ENCODE measurements around the gene DDX28. TPM values are rescaled to one million over a fixed set of nuclear protein-coding genes. Genes with fewer than 3 reads are reported as not detected.

Gene DDX28
- 19.5 TPM for total RNA-seq (2013)
- polyA plus RNA-seq = 10 to 100 TPM; 14.7 to 42.9 (median 27.7) TPM
- 26.6 and 48.4 TPM in 2 replicates for polyA minus RNA-seq
- 4.1 to 15.0 (median 5.7) reads per million in 11 experiments for total RNA-seq

- peaks cover 29 to 40% of the 10 kb centered on the region in 2 donors for H3K36me3 Mint-ChIP-seq
- DNase-seq = peak; percentile 92 to 96 (median 95)
- peak within 1 kb of the TSS; percentile 94 to 100 for H3K4me3 Mint-ChIP-seq
- peaks cover 25% of the 10 kb centered on the region for H3K4me1 Mint-ChIP-seq
- TF ChIP-seq CTCF (IDR thresholded peaks at IDR 0.05) = no peak
- Histone ChIP-seq H3K4me3 (replicated peaks in 1 of 3; ENCODE audit: low read depth in 2 of 3, low read length in 3 of 3) (peak within 1 kb of the TSS; percentile 83 to 96 (median 83)), H3K27me3 (ENCODE audit: control insufficient read depth in 2 of 2, insufficient read depth in 2 of 2, low read length in 2 of 2) (no peaks in the 10 kb centered on the region), H3K4me1 (ENCODE audit: control insufficient read depth in 1 of 2, insufficient read depth in 2 of 2, low read length in 2 of 2) (peaks cover 25 to 30% of the 10 kb centered on the region in 2 donors), H3K27ac (ENCODE audit: low read depth in 1 of 2, low read length in 2 of 2) (peak within 1 kb of the TSS; percentile 80 to 95), H3K4me2 (replicated peaks; ENCODE audit: extremely low read depth, low read length, poor library complexity, severe bottlenecking) (peak within 1 kb of the TSS; percentile 98), H3K36me3 (replicated peaks in 1 of 2; ENCODE audit: control insufficient read depth in 1 of 2, insufficient read depth in 2 of 2, low read length in 2 of 2) (peaks cover 13 to 38% of the 10 kb centered on the region in 2 donors), H2AFZ (ENCODE audit: insufficient read depth, low read depth, low read length, poor library complexity, severe bottlenecking) (peak within 1 kb of the TSS; percentile 85), H3K79me2 (ENCODE audit: insufficient read depth, low read length) (peaks cover 45% of the 10 kb centered on the region), H3K9me3 (replicated peaks in 1 of 2; ENCODE audit: control insufficient read depth in 1 of 2, insufficient read depth in 1 of 2, low read length in 2 of 2) (no peaks in the 10 kb centered on the region), H3K9ac (ENCODE audit: insufficient read depth, low read length, poor library complexity, severe bottlenecking) (peak within 1 kb of the TSS; percentile 97), H4K20me1 (ENCODE audit: insufficient read depth, low read length) (no peaks in the 10 kb centered on the region)
- peak within 1 kb of the TSS; percentile 92 to 99 (median 96) for H3K27ac Mint-ChIP-seq
- intact Hi-C loops (cut with micrococcal nuclease) = loop anchor here in 1 of 2 donors (1.0 to 2.0 kb wide), 3 partner anchors 16 to 30 kb away; no protein-coding TSS in a partner anchor
- peaks cover 0 to 2% (median 0%) of the 10 kb centered on the region in 3 donors for H3K27me3 Mint-ChIP-seq (ENCODE audit: low read depth in 3 of 3)
- H3K9me3 Mint-ChIP-seq = no peaks in the 10 kb centered on the region
- under 1% methylated on average over 84 of the region's 84 CpGs for WGBS (ENCODE audit: insufficient coverage)
Measured at GRCh38 chr16:68022728-68023537, at the start of gene DDX28, which contains the start of gene DUS2. Gene DDX28, minus strand, starts transcription at chr16:68023232. Its CDS starts 30 bp downstream, at chr16:68023202. Gene DUS2, plus strand, starts transcription at chr16:68023284. Its CDS starts 14,740 bp downstream, at chr16:68038024.

- intact Hi-C loops (cut with micrococcal nuclease) = no loop called here
- H3K36me3 ChIP-seq (replicated peaks in 1 of 2; ENCODE audit: control insufficient read depth in 1 of 2, insufficient read depth in 2 of 2, low read length in 2 of 2) = peaks cover 76 to 97% of the 10 kb centered on the region in 2 donors
- 100% methylated on average over 3 of the region's 9 CpGs for WGBS (ENCODE audit: insufficient coverage)
- no peak for DNase-seq
- H3K9ac ChIP-seq (ENCODE audit: insufficient read depth, low read length, poor library complexity, severe bottlenecking) = no peak overlapping the region
- Mint-ChIP-seq H3K27me3 (ENCODE audit: low read depth in 3 of 3) (peaks cover 0 to 4% (median 0%) of the 10 kb centered on the region in 3 donors), H3K36me3 (peaks cover 83 to 97% of the 10 kb centered on the region in 2 donors), H3K27ac (peak overlapping the region in 2 of 7 donors; percentile 6 to 37), H3K9me3 (no peaks in the 10 kb centered on the region), H3K4me1 (peaks cover 30% of the 10 kb centered on the region), H3K4me3 (no peak overlapping the region)
- H3K79me2 ChIP-seq (ENCODE audit: insufficient read depth, low read length) = no peaks in the 10 kb centered on the region
- no peak overlapping the region for H3K4me2 ChIP-seq (replicated peaks; ENCODE audit: extremely low read depth, low read length, poor library complexity, severe bottlenecking)
- H3K4me1 ChIP-seq (ENCODE audit: control insufficient read depth in 1 of 2, insufficient read depth in 2 of 2, low read length in 2 of 2) = peaks cover 22 to 28% of the 10 kb centered on the region in 2 donors
- no peaks in the 10 kb centered on the region for H3K9me3 ChIP-seq (replicated peaks in 1 of 2; ENCODE audit: control insufficient read depth in 1 of 2, insufficient read depth in 1 of 2, low read length in 2 of 2)
- no peak overlapping the region for H2AFZ ChIP-seq (ENCODE audit: insufficient read depth, low read depth, low read length, poor library complexity, severe bottlenecking)
- no peak for TF ChIP-seq CTCF (IDR thresholded peaks at IDR 0.05)
- H4K20me1 ChIP-seq (ENCODE audit: insufficient read depth, low read length) = no peaks in the 10 kb centered on the region
- H3K27ac ChIP-seq (ENCODE audit: low read depth in 1 of 2, low read length in 2 of 2) = no peak overlapping the region
- H3K27me3 ChIP-seq (ENCODE audit: control insufficient read depth in 2 of 2, insufficient read depth in 2 of 2, low read length in 2 of 2) = no peaks in the 10 kb centered on the region
- H3K4me3 ChIP-seq (replicated peaks in 1 of 3; ENCODE audit: low read depth in 2 of 3, low read length in 3 of 3) = no peak overlapping the region
Measured at GRCh38 chr16:68072038-68072695, 49.1 kb upstream of the DDX28 start.

Data from CD14-positive monocyte (primary cell).